T-helper 2 cell (primary cell): ENCODE results near the gene FUT2.
A peak's percentile ranks its signal among the peaks of the same experiment; 100 is the strongest.
"Not testable (repeated sequence)": the region's sequence is repeated elsewhere in the genome, so short reads cannot be mapped to it uniquely, and the experiment has no call there.

Experiments used
- DNase-seq, 5 experiments: peaks; one replicate each; pipeline versions ENCODE4 v3.0.0 to v3.0.0-alpha.2; 2012 to 2022
- total RNA-seq, 2 donors: gene quantifications; one replicate each; lab custom pipeline; 2026; lab: John Stamatoyannopoulos, UW

The FUT2 gene
- 0 reads per million in 2 donors for total RNA-seq

DNA sequence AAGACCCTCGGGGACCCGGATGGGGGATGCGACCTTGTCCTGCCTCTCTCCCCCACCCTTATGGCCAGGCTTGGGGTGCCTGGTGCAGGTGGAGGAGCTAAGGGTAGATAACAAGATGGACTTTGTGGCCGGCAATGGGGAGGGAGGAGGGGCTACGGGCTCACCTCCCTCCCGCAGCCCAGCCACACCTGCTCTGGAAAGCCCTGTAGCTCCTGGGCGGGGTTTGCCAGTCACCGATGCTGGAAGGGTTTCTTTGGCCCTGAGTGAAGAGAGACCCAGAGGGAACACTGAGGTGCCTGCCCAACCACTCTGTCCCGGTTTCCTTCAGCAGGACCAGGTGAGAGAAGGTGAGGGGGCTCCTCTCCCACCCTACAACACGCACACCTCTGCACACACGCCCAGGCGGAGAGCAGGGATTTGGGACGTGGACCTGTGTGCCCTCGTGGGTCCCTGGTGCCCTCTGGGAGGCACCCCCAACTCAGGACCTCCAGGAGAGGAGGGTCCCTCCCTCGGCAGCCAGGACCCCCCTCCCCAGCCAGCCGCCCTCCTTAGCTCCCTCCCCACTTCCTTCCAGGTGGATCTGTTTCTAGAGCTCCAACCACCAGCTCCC, at the start of gene FUT2:
Gene FUT2 (plus strand): TSS at position 229 of the 610 bp plus-strand sequence. CDS start 6,986 bp downstream, outside the sequence.
- no peak for DNase-seq

DNA sequence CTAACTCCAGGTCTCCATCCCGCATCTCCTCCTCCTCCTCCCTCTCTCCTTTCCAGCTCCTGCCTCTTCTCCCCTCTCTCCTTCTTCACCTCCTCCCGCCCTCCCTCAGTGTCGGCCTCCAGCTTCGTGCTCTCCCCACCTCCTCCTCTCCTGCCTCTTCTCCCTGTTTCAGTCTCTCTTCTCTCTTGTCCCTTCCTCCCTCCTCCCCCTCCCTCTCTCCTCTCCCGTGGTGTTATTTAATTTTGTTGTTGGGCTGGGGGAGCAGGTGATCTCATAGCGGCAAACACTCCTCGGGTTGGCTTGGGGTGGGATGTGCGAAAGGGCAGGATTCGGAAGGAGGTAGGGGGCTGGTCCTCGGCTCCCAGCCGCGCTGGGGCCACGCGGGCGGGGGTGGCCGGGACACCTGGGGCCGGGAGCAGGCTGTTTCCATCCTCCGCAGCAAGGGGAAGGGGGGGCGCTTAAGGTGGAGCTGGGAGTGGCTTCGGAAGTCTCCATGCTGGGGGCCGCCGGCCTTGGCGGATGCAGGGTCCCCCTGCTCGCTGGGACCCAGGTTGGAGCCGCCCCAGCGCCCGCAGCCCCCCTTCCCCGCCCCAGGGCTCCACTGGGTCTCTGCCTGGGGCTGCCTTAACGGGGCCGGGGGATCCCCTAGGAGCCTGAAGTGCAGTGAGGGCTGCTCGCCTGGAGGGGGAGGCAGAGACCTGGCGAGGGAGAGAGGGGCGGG, 49.6 kb upstream of the FUT2 start, which contains the start of gene CA11:
Gene CA11 (minus strand): TSS at position 187 of the 721 bp plus-strand sequence. CDS start 555 bp downstream, outside the sequence.
- DNase-seq: peak; percentile 83 to 92 (median 88)

DNA sequence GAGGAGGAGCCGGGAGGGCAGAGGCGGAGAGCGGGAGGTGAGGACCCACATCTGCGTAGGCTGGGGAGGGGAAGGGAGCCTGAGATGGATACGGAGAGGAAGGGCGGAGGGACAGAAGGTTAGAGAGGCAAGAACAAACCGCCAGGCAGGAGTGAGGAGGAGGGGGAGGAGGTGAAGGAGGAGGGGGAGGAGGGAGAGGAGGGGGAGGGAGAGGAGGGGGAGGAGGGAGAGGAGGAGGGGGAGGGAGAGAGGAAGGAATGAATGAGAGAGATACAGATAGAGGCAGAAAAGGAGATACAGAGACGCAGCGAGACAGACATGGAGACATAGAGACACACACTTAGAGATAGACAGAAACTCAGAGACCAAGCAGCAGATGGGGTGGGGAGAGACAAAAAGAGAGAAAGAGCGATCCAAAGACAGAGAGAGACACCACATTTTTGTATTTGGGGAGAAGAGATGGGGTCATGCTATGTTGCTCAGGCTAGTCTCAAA, 49.0 kb upstream of the FUT2 start:
- no peak for DNase-seq

DNA sequence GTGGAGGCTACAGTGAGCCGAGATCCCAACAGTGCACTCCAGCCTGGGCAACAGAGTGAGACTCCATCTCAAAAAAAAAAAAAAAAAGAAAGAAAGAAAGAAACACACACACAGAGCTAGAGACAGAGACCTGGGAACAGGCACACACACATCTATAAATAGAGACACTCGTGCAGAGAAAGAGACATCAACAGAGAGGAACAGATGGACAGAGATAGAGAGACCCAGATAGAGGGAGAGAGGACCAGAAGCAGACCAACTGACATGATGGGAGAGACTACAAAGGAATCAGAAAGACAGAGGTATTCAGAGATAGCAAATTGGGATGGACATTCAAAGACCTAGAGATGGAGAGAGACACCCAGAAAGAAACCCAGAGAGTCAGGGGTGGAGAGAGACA, 47.6 kb upstream of the FUT2 start:
- DNase-seq: no peak

DNA sequence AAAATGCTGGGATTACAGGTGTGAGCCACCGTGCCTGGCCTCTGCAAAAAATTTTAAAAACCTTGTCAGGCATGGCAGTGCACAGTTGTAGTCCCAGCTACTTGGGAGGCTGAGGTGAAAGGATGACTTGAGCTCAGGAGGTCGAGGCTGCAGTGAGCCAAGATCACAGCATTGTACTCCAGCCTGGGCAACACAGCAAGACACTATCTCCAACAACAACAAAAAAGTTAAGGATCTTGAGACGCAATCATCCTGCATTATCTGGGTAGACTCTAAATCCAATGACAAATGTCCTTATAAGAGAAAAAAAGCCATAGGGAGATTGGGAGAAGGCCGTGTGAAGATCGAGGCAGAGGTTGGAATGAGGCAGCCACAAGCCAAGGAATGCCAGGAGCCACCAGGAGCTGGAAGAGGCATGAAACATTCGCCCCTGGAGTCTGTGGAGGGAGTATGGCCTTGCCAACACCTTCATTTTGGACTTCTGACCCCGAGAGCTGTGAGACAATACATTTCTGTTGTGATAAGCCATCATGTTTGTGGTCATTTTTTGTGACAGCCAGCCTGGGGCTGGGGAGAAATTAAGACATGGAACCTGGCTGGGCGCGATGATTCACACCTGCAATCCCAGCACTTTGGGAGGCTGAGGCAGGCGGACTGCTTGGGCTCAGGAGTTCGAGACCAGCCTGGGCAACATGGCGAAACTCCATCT, 44.6 kb upstream of the FUT2 start:
- DNase-seq: no peak

DNA sequence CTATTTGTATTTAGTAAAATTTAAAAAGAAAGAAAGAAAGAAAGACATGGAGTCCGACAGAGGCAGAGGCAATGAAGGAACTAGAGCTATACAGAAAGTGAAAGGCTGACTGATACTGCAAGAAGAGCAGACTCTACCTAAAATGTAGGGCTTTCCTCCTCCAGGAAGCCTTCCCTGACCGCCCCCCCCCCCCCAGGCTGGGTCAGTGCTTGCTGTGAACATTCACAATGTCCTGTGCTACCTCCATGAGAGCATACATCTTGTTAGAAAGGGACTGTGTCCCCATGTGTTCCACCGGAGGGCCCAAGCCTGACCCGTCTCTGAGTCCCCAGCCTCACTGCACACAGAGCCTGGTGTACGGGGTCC, 44.1 kb upstream of the FUT2 start:
- no peak for DNase-seq

DNA sequence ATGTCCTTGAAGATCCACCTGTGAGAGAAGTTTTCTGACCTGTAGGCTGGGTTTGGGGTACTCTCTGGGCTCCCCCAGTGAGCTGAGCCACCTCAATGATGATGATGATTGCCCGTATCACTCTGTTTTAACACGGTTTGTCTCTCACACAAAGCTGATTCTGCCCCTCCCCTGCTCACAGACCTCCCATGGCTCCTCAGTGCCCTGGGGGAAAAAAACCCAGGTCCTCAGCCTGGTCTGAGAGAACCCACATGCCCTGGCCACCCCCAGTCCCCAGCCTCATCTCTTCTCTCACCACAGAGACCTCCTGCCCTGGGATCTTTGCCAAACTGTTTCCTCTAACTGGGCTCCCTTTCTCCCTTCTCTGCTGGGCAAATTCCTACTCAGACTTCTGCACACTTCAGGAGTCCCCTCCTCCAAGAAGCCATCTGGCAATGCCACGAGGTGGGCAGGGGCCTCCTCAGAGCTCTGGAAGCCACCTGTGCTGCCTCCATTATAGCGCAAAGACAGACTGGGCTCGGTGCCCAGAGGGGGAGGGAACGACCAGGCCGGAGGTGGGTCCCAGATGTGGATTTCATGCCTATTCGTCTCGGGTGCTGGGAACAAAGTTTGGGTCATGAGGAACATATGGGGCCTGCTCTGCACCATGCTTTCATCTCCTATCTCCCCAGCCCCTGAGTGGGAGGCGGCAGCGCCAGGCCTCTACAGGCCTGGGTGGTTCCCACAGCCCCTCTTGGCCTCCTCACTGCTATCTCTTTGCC, 41.3 kb upstream of the FUT2 start:
- DNase-seq: no peak

DNA sequence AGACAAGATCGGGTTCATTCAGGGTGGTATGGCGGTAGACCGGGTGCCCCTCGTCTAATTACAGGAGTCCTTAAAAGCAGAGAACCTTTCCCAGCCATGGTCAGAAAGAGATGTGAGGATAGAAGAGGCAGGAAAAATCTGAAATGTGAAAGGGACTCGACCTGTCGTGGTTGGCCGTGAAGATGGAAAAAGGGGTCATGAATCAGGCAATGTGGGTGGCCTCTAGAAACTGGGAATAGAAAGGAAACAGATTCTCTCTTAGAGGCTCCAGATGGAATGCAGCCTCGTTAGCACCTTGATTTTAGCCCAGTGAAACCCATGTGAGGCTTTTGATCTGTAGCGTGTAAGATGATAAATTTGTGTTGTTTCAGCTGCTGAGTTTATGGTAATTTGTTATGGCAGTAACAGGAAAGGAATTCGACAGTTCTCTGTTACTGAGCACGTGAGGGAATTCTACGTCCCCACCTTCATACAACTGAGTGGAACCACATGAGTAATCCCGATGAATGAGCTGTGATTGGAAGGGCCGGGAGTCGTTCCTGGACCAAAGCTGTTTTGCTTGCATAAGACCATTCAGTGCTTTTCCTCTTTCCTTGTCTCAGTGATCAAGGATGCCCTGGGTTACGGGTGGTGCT, 38.8 kb upstream of the FUT2 start:
- no peak for DNase-seq

DNA sequence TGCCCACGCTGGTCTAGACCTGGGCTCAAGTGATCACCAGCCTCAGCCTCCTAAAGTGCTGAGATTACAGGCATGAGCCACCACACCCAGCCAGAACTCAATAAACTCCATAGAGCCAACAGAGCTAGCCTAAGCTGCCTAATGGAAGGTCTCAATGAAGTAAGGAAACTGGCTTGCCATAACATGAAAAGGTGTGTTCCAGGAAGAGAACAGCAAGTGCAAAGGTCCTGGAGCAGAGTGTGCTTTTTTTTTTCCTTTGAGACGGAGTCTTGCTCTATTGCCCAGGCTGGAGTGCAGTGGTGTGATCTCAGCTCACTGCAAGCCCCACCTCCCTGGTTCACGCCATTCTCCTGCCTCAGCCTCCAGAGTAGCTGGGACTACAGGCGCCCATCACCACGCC, 37.9 kb upstream of the FUT2 start:
- not testable (repeated sequence) for DNase-seq

DNA sequence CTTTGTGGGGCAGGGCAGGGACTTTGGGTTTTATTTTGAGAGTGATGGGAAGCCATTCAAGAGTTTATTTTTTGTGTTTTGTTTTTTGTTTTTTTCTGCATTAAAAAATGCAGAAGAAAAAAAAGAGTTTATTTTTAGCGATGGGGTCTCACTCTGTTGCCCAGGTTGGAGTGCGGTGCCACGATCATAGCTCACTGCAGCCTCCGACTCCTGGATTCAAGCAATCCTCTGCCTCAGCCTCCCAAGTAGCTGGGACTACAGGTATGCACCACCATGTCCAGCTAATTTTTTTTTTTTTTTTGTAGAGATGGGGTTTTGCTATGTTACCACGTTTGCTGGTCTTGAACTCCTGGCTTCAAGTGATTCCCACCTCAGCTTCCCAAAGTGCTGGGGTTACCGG, 37.3 kb upstream of the FUT2 start:
- no peak for DNase-seq

DNA sequence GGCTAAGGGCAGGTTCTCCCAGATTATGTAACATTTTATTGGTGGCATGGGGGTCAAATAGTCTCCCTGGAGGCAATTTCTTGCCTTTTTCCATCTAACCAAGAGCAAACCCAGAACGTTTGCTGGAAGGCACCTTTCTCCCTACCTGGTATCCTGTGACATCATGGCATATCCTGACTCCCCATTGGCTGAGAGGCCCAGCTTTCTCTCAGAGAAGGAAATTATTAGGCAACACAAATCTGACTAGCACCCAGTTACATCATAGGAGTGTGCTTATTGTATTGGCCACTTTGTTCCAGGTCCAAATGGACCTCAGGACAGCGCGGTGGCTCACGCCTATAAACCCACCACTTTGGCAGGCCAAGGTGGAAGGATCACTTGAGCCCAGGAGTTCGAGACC, 36.0 kb upstream of the FUT2 start:
- DNase-seq: peak in 1 of 5 experiments; percentile 33

DNA sequence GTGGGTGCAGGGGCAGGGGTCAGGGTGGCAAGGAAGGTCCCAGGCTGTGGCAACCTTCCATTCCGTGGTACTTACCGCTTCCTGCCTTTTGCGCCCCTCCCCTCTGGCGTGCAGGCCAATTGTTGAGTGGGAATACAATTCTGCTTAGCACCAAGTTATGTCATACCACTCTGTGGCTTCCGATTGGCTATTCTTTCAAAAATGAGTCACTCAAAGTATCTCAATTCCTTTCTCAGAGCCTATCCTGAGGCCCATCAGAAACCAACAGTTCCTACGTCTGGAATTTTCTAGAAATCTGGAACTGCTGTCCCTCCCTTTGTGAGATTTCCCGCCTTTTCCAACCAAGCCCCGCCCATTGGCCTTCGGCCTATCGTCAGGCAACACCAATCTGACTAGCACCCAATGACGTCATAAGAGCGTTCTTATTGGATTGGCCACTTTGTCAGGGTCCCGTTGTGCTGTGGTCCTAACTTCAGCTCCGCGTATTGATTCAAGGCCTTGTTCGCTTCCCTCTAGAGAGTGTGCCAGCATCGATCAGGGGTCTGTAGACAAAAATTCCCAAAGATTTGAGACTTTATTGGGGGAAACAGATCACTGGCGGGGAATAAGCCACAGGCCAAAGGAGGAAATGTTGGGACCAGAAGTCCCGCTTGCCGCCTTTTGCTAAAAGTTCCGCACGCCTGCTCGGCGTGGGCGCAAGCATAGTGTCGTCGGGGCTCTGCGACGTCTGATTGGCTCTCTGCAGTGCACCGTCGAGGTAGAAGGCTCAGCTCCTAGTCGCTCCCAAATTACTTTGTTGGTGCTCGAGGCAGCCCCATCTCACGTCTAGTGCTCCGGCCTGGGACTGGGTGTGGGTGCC, 34.7 kb upstream of the FUT2 start:
- DNase-seq: peak; percentile 34 to 94 (median 71)

DNA sequence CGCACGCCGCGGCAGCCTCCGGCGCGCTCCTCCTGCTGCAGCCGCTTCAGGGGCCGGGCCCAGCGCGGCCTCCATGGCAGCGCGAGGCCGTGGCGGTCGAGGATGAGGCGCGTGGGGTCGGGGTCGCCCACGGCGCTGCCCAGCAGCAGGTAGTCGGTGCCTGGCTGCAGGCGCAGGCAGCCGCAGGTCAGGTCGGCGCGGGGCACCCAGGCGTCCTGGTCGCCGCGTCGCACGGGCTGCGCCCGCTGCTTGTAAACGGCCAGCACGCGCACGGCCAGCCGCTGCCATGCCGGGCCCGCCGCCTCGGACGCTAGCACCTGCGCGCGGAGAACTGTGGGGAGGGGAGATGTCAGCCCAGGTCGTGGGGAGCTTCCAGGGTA, 34.1 kb upstream of the FUT2 start:
- no peak for DNase-seq

DNA sequence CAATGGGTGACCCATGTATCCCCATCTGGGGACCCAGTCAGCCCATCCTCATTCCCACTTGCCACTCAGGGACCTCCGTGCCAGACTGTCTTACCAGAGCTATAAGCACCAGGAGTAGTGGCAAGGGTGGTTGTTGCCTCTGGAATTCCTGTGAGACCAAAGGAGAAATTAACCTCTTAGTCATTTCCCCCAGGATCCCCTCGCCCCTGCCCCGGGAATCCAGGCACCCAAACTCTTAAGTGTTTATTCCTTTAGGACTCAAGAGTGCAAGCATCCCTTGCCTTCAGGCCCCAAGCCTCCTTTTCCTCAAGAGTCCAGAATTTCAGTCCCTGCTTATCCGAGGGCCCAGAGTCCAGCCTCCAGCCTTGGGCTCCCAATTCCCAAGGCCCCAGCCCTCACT, 32.1 kb upstream of the FUT2 start:
- no peak for DNase-seq

DNA sequence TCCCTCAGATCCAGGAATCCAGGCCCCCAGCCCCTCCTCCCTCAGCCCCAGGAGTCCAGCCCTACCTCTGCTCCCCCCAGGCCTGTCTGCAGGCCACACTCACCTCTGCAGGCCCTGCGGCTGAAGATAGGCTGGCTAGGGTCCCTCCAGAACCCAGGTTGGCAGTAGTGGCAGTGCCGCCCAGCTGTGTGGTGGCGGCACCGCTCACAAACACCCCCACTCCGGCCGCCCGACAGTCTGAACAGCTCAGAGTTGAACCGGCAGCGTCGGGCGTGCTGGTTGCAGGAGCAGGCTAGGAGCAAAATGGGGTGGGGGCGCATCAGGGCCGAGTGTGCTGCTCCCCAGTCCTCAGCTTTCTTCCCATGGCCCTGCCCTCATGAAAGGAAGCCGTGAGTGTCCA, 31.3 kb upstream of the FUT2 start:
- DNase-seq: no peak

DNA sequence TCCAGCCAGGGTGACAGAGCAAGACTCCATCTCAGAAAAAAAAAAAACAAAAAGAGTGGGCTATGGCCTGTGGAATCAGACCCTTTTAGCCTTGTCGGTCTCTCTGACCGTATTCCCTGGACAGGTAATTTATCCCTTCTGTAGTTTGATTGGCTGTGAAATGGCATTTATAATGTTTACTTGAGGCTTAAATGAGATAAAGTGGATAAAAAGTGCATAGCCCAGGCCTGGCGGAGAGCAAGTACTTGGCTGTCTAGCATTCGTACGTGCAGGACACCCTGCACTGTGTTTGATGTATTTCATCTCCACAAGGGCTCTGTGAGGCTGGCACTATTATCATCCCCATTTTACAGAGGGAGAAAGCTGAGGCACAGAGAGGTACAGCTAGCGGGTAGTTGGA, 30.0 kb upstream of the FUT2 start:
- DNase-seq: no peak

DNA sequence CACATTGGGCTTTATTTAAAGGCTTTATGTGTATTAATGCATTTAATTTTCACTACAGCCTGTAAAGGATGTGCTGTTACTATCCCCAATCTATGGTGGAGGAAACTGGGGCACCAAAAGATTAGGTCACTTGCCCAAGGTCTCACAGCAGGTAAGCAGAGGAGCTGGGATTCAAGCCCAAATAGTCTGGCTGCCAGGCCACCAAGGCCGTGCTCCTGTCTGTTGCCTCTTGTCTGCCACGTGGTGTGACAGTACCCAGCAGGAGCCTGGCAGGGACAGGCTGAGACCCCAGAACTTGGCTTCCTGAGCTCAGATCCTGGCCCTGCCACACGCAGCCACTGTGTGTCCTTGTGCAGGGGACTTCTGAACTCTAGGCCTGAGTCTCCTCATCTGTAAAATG, 27.4 kb upstream of the FUT2 start:
- no peak for DNase-seq

DNA sequence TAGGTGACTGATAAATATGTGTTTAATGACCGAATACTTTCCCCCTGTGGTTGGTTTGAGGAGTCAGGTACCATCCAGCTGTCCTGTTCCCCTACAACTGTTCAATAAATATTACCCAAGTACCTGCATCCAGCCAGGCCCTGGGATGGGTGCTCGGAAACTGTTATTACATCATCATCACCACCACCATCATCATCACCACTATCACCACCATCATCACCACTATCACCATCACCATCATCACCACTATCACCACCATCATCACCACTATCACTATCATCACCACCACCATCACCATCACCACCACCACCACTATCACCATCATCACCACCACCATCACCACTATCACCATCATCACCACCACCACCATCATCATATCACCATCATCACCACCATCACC, 27.0 kb upstream of the FUT2 start:
- DNase-seq: no peak

DNA sequence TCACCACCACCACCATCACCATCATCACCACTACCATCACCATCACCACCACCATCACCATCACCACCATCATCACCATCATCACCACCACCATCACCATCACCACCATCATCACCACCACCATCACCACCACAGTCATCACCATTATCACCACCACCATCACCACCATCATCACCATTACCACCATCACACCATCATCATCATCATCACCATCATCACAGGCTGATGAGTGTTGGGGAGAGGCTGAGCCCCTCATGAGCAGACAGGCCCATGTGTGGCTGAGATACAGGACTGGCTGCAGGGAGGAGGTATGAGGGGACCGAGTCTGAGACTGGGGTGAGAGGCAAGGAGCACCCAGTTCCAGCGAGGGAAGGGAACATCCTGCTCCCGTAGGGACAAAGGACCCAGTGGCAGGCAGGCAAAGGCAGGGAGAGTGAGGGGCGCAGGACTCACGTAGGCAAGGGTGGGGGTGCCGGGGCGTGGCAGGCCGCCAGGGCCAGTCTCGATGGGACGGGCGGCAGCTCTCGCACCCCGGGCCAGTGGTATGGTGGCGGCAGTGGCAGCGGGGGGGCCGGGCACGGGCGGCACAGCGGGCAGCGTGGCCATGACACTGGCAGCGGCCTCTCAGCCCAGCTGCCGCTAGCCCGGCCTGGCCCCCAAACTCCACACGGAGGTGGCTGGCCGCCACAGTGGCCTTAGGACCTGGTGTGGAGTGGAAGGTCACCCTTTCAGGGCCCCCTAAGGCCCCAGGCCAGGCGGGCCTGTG, 25.7 kb upstream of the FUT2 start:
- no peak for DNase-seq

DNA sequence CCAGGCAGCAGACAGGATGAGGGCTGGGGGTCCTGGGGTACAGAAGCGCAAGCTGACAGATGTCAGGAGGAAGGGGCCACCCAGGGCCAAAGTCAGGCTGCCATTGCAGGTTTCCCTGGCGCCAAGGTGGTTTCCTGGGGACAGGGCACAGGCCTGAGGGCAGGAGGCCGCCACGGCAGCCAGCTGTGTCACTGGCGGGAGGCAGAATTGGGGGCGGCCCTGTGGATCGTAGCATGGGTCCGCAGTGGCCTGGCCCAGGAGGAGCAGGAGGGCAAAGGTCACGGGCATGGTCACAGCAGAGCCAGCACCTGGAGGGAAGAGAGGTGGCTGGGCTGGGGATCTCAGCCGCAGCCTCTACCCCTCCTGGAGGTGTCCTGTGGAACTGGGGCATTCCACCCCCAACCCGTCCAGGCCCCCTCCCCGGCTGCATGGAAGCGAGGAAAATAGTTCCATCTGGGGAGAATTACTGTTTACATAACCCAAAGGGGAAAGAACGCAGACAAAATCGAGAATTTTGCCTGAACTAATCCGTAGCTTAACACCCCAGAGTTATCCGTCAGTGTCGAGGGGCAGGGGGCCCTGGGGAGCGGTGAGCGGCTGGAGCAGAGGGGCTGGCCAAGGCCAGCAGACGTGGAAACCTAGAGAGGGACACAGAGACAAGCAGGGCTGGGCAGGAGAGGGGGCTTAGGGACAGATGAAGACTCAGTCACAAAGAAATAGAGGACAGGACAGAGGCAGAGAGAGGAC, 24.9 kb upstream of the FUT2 start:
- DNase-seq: no peak
